ENCODE measurements around the gene PCDHGA1. TPM values are rescaled to one million over a fixed set of nuclear protein-coding genes. Genes with fewer than 3 reads are reported as not detected.

PCDHGA1 gene
- total RNA-seq, 1 experiment from 2014 or later: 2.2 TPM

DNA sequence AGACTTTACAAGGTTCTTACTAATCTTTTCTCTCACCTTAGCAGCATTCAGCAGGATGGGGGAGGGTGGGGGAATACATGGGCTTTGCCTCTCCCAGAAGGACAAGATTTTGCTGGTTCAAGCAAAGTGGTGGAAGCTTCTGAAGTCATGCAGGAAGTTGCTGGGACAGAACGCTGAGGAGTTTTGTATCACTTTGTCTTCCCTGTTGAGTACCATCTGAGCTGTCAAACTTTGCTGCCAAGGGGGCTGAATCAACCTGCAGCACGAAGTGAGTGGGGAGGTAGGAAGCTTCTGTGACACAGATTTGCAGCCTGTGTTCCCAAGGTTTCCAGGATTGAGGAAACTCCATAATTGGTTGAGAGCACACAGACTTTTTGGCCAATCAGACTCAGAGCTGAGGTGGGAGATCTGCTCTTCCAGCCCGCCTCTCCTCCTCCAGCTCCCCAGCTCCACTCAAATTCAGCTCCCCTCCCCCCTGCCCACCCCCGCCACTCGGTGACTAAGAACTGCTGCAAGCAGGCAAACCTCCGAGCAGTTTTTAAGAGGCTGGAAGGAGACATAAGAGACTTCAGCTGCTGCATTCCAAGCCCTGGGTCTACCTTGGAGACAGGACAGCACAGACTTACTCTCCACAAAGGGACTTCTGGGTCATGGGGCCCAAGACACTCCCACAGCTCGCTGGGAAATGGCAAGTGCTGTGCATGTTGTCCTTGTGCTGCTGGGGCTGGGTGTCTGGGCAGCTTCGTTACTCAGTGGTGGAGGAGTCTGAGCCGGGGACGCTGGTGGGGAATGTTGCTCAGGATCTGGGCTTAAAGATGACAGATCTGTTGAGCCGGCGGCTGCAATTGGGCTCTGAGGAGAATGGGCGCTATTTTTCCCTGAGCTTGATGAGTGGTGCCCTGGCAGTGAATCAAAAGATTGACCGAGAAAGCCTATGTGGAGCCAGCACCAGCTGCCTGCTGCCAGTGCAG lies 158.6 kb downstream of the PCDHGA1 start, which contains the start of gene PCDHGC5:
Gene PCDHGC5 (plus strand): TSS at position 491 of the 971 bp plus-strand sequence. CDS start 160 bp downstream, at position 651.
- no peak for DNase-seq (ENCODE audit: low spot score)
- H3K4me1 ChIP-seq (ENCODE audit: insufficient read depth, low read length, poor library complexity, severe bottlenecking): peaks cover 32% of the 10 kb centered on the region
- POLR2A ChIA-PET (ENCODE audit: low non-redundant PET): no interaction called here
- H3K9me3 ChIP-seq (ENCODE audit: low read depth, low read length, poor library complexity, severe bottlenecking): no peaks in the 10 kb centered on the region
- intact Hi-C loops (cut with micrococcal nuclease; ENCODE audit: unreplicated experiment): no loop called here
- no peaks in the 10 kb centered on the region for H3K27me3 ChIP-seq (replicated peaks; ENCODE audit: insufficient read depth, low read depth, low read length, poor library complexity)
- H3K4me3 ChIP-seq (ENCODE audit: low read depth, low read length, poor library complexity, severe bottlenecking): no peak within 1 kb of the TSS
- TF ChIP-seq EZH2 (IDR thresholded peaks at IDR 0.05; ENCODE audit: borderline replicate concordance, low read depth, low read length, poor library complexity, severe bottlenecking): no peak
- TF ChIP-seq, protein P1, sequence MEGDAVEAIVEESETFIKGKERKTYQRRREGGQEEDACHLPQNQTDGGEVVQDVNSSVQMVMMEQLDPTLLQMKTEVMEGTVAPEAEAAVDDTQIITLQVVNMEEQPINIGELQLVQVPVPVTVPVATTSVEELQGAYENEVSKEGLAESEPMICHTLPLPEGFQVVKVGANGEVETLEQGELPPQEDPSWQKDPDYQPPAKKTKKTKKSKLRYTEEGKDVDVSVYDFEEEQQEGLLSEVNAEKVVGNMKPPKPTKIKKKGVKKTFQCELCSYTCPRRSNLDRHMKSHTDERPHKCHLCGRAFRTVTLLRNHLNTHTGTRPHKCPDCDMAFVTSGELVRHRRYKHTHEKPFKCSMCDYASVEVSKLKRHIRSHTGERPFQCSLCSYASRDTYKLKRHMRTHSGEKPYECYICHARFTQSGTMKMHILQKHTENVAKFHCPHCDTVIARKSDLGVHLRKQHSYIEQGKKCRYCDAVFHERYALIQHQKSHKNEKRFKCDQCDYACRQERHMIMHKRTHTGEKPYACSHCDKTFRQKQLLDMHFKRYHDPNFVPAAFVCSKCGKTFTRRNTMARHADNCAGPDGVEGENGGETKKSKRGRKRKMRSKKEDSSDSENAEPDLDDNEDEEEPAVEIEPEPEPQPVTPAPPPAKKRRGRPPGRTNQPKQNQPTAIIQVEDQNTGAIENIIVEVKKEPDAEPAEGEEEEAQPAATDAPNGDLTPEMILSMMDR (conservative IDR thresholded peaks at IDR 0.05; ENCODE audit: low read depth, low read length): no peak
- no TSS peak for BruUV-seq (replicated peaks)
- CTCF ChIA-PET: interaction anchor here (0.6 kb wide), 1 partner anchor 841 kb away, joined by 3 read pairs; no protein-coding TSS in a partner anchor
- H3K27ac ChIP-seq (ENCODE audit: low read depth, low read length, poor library complexity, severe bottlenecking): peak within 1 kb of the TSS; percentile 50
- H3K36me3 ChIP-seq (ENCODE audit: insufficient read depth, low read length, poor library complexity, severe bottlenecking): peaks cover 19% of the 10 kb centered on the region

DNA sequence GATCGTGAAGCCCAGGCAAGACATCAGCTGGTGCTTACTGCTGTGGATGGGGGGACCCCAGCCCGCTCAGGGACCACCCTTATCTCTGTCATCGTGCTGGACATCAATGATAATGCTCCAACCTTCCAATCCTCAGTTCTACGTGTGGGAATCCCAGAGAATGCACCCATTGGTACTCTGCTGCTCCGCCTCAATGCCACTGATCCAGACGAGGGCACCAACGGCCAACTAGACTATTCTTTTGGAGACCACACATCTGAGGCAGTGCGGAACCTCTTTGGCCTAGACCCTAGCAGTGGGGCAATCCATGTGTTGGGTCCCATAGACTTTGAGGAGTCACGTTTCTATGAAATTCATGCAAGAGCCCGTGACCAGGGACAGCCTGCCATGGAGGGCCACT lies 159.5 kb downstream of the PCDHGA1 start:
- intact Hi-C loops (cut with micrococcal nuclease; ENCODE audit: unreplicated experiment): no loop called here
- ChIA-PET CTCF (no interaction called here), POLR2A (ENCODE audit: low non-redundant PET) (no interaction called here)
- no TSS peak for BruUV-seq (replicated peaks)
- H3K27me3 ChIP-seq (replicated peaks; ENCODE audit: insufficient read depth, low read depth, low read length, poor library complexity): no peaks in the 10 kb centered on the region
- H3K9me3 ChIP-seq (ENCODE audit: low read depth, low read length, poor library complexity, severe bottlenecking): no peaks in the 10 kb centered on the region
- no peak overlapping the region for H3K4me3 ChIP-seq (ENCODE audit: low read depth, low read length, poor library complexity, severe bottlenecking)
- peaks cover 37% of the 10 kb centered on the region for H3K4me1 ChIP-seq (ENCODE audit: insufficient read depth, low read length, poor library complexity, severe bottlenecking)
- H3K36me3 ChIP-seq (ENCODE audit: insufficient read depth, low read length, poor library complexity, severe bottlenecking): peaks cover 19% of the 10 kb centered on the region
- H3K27ac ChIP-seq (ENCODE audit: low read depth, low read length, poor library complexity, severe bottlenecking): peak overlapping the region; percentile 50
- TF ChIP-seq EZH2 (IDR thresholded peaks at IDR 0.05; ENCODE audit: borderline replicate concordance, low read depth, low read length, poor library complexity, severe bottlenecking): no peak
- TF ChIP-seq, protein P1 (conservative IDR thresholded peaks at IDR 0.05; ENCODE audit: low read depth, low read length): no peak
- no peak for DNase-seq (ENCODE audit: low spot score)

DNA sequence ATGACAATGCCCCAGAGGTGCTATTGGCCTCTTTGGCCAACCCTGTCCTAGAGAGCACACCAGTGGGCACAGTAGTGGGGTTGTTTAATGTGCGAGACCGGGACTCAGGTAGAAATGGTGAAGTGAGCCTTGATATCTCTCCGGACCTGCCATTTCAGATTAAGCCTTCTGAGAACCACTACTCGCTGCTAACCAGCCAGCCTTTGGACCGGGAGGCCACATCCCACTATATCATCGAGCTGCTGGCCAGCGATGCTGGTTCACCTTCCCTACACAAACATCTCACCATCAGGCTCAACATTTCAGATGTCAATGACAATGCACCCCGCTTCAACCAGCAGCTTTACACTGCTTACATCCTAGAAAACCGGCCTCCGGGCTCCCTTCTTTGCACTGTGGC lies 160.0 kb downstream of the PCDHGA1 start:
- H3K27me3 ChIP-seq (replicated peaks; ENCODE audit: insufficient read depth, low read depth, low read length, poor library complexity): no peaks in the 10 kb centered on the region
- ChIA-PET POLR2A (ENCODE audit: low non-redundant PET) (no interaction called here), CTCF (no interaction called here)
- no peak for TF ChIP-seq EZH2 (IDR thresholded peaks at IDR 0.05; ENCODE audit: borderline replicate concordance, low read depth, low read length, poor library complexity, severe bottlenecking)
- TF ChIP-seq, protein P1 (conservative IDR thresholded peaks at IDR 0.05; ENCODE audit: low read depth, low read length): no peak
- peak overlapping the region; percentile 50 for H3K27ac ChIP-seq (ENCODE audit: low read depth, low read length, poor library complexity, severe bottlenecking)
- H3K4me3 ChIP-seq (ENCODE audit: low read depth, low read length, poor library complexity, severe bottlenecking): no peak overlapping the region
- peaks cover 17% of the 10 kb centered on the region for H3K36me3 ChIP-seq (ENCODE audit: insufficient read depth, low read length, poor library complexity, severe bottlenecking)
- no peak for DNase-seq (ENCODE audit: low spot score)
- intact Hi-C loops (cut with micrococcal nuclease; ENCODE audit: unreplicated experiment): no loop called here
- no peaks in the 10 kb centered on the region for H3K9me3 ChIP-seq (ENCODE audit: low read depth, low read length, poor library complexity, severe bottlenecking)
- no TSS peak for BruUV-seq (replicated peaks)
- H3K4me1 ChIP-seq (ENCODE audit: insufficient read depth, low read length, poor library complexity, severe bottlenecking): peaks cover 41% of the 10 kb centered on the region

All from A673 (cell line).